NOMO-1 (cell line): Measurements from ENCODE around the gene PAPOLA.
A peak's percentile ranks its signal among the peaks of the same experiment; 100 is the strongest.
"Not testable (repeated sequence)": the region's sequence is repeated elsewhere in the genome, so short reads cannot be mapped to it uniquely, and the experiment has no call there.

Experiments used
- DNase-seq, 2 experiments: peaks; one replicate each; lab custom pipeline; 2025; ENCODE audit not compliant: unreplicated experiment in 2 of 2; lab: John Stamatoyannopoulos, UW

PAPOLA gene

GRCh38 chr14:96501740-96502620 is at the start of gene PAPOLA:
Gene PAPOLA, plus strand, starts transcription at chr14:96502382. Its CDS starts 211 bp downstream, at chr14:96502593.
- DNase-seq: peak; percentile 89 to 93

DNA sequence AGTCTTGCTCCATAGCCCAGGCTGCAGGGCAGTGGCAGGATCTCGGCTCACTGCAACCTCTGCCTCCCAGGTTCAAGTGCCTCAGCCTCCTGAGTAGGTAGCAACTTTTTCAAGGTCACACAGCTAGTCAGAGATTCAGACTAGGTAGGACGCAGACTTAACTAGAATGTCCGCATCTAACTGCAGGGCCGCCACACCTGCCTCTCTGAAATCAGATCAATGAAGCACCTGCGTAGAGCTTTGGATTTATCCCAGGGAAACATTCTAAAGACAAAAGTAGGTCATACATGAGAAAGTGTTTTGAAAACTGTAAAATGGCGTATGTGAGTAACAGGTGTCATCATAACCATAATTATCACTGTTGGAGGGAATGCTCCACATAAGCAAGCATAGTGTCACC is 49.5 kb upstream of the PAPOLA start:
- DNase-seq: no peak

DNA sequence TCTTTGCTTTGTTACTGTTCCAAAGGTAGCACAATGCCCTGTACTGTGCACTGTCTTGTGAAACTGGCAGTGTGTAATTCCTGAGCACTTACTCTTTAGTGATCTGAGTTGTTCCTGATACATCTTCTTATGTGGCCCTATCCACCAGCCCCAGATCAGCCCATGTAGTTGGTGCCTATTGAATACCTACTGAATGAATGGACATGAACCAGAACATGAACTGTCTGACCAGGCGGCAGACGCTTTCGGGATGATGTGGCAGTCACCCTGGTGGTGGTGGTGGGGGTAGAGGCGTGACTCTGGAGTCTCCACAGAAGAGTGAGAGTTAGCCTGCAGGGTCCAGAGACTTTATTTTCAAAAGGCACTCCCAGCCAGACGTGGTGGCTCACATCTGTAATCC is 46.6 kb upstream of the PAPOLA start:
- no peak for DNase-seq

DNA sequence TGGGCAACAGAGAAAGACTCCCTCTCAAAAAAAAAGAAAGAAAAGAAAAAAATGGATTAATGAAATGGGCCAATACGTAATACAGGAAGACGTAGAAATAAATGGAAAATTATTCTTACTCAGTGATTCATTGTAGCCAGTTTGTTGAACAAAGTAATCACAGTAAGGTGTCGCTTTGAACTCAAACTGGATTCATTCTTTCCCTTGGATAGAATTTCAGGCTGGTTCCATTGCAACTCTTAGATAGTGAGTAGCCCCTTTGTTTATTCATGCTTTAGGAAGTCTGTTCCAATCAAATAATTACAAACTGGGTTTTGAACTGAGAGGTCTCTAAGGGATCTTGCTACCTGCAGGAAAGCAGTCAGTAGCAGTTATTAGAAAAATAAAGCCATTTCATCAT is 42.3 kb upstream of the PAPOLA start:
- no peak for DNase-seq

GRCh38 chr14:96461950-96462798 is 40.0 kb upstream of the PAPOLA start:
- DNase-seq: peak in 1 of 2 experiments; percentile 42

DNA sequence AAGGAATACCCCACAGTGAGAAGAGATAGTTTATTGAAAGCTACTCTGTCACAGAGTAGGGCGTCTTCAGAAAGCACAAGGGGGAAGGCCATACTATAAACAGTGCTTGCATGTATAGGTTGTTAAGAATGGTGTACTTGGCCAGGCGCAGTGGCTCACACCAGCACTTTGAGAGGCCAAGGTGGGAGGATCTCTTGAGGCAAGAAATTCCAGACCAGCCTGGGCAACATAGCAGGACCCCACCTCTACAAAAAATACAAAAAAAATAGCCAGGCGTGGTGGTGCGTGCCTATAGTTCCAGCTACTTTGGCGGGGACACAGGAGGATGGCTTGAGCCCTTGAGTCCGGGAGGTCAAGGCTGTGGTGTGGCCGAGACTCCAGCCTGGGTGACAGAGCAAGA is 38.0 kb upstream of the PAPOLA start:
- no peak for DNase-seq

DNA sequence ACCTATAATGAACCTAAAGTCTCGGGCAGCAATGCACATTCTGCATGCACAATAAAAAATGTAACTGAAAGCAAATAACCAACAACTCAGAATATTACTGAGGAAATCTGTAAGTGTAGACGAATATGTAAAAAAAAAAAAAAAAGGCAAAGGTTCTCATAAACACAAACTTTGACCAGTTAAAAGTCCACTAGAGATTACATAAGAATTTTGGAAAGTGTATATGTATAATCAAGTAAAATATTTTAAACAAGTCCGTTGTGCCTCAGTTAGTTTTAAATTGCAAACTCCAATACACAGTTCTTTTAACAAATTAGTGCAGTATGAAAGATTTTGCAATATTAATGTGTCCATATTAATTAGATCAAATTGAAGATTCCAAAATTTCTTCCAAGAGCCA is 35.3 kb upstream of the PAPOLA start:
- DNase-seq: no peak

DNA sequence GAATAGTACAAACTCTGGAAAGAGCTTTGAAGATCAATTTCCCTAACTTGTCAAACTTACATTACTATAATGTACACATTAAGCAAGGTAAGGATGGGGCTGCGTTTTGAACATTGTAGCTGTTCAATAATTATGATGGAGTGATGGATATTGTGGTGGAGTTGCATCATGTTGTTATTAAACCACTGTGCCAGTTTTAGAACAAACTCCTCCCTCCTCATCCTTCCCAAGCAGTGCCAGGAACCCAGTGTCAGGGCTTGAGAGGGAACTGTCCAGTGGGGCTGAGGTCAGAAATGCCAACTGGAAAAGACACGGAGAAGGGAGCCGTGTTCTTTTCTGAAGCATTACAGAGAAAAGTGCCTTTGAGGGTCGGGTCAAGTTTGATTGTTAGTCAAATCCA is 31.9 kb upstream of the PAPOLA start:
- no peak for DNase-seq

GRCh38 chr14:96470967-96471366 is 31.2 kb upstream of the PAPOLA start:
- DNase-seq: not testable (repeated sequence)

GRCh38 chr14:96478119-96478518 is 24.1 kb upstream of the PAPOLA start:
- DNase-seq: no peak

DNA sequence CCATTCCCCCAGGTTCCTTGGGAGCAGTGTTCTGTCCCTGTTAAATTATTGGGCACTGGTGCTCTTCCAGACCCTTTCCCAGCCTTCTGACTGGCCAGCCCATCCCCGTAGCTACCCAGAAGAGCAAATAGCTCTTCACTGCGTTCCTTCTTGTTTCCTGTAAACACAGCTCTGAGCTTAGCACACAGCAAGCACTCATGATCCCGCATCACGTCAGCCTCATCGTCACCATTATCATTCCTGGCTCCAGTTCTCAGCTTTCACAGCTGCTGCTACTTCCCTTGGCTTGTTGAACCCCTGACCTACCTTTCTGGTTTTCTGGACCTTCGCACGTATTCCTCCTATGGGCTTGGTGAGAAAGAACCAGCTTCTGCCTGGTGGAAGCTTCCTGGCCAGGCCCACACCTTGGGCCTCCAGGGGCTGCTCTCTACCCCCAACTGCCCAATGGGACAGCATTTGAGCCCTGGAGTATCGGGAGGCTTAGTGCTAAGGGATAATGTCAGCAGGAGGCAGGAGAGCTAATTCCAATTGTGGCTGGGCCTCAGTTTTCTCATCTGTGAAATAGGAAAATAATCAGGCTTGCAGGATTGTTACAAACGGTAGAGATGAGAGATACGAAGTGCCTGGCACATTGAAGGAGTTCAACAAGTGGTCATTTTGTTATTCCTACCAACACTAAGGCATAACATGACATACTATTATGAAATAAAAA is 22.6 kb upstream of the PAPOLA start:
- DNase-seq: no peak

DNA sequence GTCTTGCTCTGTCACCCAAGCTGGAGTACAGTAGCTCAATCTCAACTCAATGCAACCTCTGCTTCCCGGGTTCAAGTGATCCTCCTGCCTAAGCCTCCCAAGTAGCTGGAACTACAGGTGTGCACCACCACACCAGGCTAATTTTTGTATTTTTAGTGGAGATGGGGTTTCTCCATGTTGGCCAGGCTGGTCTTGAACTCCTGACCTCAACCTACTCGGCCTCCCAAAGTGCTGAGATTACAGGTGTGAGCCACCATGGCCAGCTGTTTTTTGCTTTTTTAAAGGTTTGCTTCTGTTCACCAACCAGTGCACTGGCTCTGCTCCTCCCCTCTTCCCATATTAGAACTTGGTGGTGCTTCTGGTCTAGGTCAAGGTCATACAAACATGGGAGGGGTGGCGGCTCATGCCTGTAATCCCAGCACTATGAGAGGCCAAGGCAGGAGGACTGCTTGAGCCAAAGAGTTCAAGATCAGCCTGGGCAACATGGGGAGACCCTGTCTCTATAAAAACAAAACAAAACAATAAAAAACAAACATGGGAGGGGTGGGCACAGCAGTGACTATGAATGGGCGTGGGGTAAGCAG is 20.4 kb upstream of the PAPOLA start:
- DNase-seq: no peak

DNA sequence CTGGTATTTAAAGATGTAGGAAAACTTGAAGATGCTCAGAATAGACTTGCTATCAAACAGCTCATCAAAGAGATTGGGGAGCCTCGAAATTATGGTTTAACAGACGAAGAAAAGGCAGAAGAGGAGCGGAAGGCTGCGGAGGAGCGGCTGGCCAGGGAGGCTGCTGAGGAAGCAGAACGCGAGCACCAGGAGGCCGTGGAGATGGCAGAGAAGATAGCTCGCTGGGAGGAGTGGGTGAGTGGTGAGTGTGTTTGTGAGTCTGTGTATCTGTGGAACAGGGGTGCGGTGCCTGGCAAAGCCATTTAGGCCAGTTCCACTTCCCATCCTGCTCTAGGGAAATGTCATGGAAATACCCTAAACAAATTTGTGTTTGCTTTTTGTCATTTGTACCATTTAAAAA is 19.2 kb upstream of the PAPOLA start:
- DNase-seq: no peak

- no peak for DNase-seq
Measured at GRCh38 chr14:96484399-96484798, 17.8 kb upstream of the PAPOLA start.

DNA sequence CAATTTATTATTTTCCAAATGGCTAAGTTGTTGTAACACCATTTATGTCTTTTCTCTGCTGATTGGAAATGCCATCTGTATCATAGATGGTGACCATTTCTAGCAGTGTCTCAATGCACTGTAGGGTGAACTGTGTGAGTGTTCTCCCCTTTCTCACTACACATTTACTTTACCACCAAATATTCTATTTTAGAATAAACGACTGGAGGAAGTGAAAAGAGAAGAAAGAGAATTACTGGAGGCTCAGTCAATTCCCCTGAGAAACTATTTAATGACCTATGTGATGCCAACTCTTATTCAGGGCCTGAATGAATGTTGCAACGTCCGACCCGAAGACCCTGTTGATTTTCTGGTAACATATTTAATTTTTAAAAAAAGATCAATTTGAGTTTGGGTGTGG is 15.5 kb upstream of the PAPOLA start:
- peak in 1 of 2 experiments; percentile 41 for DNase-seq

DNA sequence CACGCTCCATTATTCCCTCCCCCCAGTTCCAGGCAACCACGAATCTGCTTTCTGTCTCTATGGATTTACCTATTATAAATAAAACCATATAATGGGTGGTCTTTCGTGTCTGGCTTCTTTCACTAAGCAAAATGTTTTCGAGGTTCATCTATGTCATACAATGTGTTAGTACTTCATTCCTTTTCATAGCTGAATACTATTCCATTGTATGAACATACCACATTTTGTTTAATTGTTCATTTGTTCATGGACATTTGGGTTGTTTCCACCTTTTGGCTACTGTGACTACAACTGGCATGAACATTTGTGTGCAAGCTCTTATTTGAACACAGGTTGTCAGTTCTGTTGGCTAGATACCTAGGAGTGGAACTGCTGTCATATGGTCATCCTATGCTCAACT is 12.9 kb upstream of the PAPOLA start:
- DNase-seq: no peak

DNA sequence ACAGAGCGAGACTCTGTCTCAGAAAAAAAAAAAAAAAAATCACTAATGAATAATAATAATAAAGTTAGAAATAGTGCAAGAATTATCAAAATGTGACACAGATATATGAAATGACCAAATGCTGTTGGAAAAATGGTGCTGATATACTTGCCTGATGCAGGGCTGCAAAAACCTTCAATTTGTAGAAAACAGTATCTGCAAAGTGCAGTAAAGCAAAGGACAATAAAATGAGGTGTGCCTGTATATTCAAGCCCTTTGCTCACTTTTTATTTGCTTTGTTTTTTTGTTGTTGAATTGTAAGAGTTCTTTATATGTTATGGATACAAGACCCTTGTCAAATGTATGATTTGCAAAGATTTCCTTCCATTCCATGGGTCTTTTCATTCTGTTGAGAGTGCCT is 9.0 kb upstream of the PAPOLA start:
- DNase-seq: no peak

GRCh38 chr14:96494331-96494730 is 7.9 kb upstream of the PAPOLA start:
- DNase-seq: no peak

- DNase-seq: no peak
Measured at GRCh38 chr14:96497087-96497486, 5.1 kb upstream of the PAPOLA start.

- DNase-seq: no peak
Measured at GRCh38 chr14:96497586-96497985, 4.6 kb upstream of the PAPOLA start.
